AG08395 (cell line): ENCODE results near the gene POLA1.

ENCODE experiments used
- DNase-seq: peaks from one replicate; pipeline ENCODE4 v3.0.0; 2012; ENCODE audit warnings: mixed read lengths, low spot score

The POLA1 gene

DNA sequence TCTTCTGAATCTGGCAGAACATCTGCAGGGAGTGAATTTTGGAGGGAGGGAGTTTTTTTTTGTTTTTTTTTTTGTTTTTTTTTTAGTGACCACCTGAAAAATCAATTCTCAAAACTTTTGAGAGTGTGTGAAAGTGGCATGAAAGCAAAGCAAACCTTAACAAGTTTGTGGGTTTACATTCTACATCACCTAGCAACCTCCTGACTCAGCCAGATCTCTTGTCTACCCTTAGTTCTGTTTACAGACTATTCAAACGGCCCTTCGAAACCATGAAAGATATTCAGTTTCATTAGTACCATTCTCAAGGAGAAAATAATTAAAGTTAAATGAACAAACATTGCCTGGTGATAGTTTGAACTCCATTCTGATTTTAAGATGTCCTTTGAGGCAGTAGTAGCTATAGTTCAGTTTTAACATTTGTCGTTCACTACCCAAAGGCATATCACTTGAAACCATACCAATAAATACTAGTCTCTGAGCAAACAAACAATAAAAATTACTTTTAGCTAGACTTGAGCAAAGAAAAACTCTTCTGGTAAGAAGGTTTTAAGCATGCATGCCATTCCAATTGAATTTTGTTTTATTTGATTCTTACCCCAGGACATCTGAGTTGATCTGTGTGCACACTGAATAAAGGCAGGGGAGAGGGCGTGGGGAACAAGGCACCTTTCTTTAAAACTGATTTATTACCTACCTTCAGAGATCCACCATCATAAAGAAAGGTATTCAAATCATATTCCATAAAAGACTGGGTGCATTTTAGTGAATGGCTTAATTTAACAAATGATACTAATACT lies 184.3 kb downstream of the POLA1 start:
- no peak for DNase-seq

DNA sequence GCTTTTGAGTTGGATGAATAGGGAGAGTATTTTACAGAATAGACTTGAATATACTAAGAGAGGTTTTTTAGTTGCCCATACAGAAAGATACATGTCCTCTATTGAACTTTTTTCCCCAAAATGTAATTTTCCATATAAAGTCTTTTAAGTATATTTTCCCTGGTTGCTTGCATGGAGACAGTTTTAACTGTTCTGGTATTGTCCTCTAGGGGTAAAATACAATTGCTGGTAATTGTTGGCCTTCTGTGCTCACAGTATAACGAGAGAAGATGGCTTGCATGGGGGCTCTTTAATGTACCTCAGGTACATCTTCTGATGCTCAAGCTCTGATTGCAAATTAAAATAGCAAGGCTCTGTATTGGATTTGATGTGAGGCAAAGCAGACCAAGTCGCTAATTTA lies 186.0 kb downstream of the POLA1 start:
- DNase-seq = no peak

DNA sequence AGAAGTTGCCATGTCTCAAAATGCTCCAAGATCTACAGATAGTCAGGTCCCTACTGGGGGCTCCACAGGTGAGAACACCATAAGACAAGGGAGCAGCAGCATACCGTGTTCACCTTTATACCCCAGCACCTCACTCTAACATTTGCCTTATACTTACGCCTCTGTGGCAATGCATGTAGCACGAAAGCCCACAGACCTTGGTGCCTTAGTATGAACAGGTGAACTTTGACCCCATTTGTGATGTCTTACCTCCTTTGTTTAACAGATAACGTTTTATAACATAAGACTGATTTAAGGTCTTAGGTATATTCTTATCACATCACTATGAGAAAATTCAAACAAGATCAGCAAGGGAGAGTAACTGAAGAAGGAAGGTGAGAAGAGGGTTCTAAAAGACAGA lies 193.2 kb downstream of the POLA1 start:
- DNase-seq = no peak

DNA sequence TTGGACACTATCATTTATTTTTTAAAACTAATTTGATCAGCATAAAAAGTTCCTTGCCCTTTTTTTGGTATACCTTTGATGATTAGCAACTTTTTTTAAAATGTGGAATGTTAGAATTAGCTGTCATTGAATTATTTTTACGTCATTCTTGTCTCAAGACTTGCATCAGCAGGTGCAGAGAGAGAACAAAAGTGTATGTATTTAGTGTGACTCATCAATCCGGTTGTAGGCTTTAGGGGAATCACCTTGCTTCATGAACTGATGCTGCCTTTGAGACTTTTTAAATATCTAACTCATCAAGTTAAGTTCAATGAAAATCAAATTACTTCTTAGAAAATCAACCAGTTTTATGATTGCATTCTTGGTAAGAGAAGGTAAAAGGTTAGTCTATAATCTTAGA lies 197.0 kb downstream of the POLA1 start:
- no peak for DNase-seq

DNA sequence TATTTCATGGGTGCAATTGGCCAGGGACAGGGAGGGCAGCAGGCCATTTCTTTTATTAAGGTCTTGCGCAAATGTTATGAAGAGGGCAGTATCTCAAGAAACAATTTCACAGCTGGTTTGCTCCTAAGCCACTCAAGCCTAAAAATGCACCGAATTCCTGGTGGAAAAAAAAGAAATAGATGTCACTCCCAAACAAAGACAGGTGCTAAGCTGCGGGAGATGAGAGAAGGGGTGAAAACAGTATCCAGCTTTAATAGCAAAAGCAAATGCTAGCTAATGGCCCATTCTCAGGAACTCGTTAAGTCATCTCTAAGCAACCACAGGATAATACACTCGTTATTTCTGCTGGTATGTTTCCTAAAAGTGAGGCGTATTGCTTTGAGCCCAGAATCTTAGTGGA lies 205.7 kb downstream of the POLA1 start:
- DNase-seq = no peak

DNA sequence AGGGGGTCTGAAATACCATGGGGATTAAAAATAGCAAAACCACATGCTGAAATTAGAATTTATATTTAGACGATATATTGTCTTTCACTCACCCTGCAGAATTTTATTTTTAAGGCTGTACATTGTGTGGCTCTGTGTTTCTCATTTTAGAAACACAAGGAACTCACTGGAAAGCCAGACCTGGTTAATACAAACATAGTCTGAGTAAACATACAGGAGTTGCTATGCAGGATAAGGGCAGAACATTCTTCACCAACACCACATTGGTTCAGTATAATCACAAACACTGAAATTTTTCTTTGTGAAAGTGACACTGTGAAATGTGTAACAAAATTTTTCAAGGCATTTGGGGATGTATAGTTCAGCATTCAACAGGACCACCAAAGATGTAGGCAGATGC lies 206.5 kb downstream of the POLA1 start:
- no peak for DNase-seq

DNA sequence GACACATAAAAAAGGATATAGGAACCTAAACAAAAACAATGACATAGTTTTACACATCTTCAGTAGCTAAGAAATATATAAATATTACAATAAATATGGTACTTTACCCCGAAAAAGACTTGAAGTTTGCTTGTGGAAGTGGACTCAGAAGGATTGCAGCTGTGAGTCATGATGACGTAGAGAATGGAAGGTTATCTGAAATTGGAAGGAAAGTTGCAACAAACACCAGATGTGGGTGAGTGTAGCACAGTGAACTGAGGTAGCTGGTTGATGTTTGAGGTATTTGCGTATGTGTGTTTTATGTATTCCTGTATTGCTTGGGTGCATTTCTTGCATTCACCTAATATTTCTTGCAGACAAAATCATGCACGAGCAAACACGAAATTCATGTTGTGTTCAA lies 209.1 kb downstream of the POLA1 start:
- DNase-seq = peak; percentile 20

DNA sequence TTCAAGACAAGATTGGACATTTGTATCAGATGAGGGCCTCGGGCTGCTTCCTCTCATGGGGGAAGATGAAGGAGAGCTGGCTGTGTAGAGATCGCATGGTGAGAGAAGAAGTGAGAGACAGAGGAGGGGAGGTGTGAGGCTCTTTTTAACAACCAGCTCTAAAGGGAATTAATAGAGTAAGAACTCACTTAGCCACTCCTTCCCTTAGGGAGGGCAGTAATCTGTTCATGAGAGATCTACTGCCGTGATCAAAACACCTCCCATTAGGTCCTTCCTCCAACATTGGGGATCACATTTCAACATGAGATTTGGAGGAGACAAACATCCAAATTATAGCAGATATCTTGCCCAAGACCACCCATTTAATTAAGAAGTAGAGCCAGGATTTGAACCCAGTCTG lies 225.0 kb downstream of the POLA1 start:
- no peak for DNase-seq

DNA sequence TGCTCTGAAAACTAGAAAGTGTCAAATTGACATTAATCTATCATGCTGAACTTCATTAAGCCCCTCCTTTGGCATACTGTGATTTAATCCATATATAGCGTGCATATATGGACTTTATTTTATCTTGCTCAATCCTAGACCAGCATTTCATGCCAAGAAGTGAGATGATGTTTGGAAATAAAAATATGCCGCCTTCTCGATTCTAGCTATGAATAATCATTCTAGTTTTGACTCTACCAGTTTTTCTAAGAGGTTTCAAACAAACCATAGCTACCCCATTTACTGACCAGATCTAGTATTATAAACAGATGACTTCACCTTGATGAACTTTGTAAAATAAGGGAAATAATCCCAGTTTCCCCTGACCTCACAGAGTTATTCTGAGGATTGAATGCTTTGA lies 227.1 kb downstream of the POLA1 start:
- DNase-seq = no peak

DNA sequence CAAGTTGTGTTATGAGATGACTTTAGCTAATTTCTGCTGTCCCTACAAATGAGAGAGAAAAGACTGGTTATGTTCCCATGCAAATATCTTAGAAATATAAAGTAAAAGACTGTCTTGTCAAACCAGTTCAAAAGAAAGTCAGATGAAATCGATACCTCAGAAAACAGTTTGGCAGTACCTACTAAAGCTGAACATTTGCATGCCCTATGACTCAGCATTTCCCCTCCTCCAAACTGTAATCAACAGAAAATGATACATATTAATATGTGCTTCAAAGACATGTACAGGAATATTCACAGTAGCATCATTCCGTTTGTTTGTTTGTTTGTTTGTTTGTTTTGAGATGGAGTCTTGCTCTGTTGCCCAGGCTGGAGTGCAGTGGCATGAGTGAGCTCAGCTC lies 231.7 kb downstream of the POLA1 start:
- DNase-seq = no peak

DNA sequence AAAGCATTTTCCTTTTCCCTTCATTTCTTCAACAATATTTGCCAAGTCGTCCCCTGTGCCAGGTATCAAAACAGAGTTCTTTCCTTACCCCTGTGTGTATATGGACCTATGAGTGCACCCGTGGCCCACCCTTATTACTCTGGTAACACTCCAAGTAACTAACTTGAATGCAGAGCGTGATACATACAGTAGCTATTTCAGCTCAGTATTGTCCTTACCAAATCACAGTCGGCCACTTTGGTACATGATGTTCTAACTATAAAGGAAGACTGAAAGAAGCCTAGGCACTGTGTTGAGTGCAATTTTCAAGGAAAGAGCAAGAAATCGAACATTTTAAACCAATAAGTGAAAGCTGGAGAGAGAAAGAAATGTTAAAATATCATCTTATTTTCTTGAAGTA lies 233.7 kb downstream of the POLA1 start:
- no peak for DNase-seq

DNA sequence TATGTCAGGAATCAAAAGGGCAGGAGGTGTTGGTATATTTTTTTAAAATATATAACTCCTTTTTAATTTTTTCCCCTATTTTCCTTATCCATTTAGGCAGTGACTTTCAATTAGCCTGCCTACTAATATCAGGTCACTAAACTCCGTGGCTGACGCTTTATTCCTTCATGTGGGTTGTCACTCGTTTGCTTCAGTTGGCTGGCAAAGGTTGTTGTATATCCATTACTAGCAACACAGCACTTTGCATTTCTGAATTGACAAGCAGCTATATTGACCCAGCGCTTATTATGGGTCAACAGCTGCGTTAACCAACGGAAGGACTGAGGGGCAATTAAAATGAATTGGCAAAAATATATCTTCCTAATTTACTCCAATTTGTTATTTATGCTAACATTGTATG lies 234.4 kb downstream of the POLA1 start:
- DNase-seq = no peak

DNA sequence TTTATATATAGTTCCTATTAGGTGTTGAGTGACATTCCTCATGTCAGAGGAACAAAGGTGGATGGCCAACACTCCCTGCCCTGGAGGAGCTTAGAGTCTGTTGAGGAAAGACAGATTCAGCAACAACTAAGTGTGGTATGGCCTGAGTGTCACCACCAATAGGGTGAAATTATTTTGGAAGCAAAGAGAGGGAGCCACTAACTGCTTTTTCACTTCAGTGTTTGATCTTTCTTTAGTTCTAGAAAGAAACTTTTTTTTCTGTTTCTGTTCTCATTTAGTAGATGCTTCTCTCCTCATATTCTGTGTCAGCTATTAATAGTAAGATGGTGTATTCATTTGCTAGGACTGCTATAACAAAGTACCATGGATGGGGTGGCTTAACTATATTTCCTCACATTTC lies 240.6 kb downstream of the POLA1 start:
- DNase-seq = no peak

DNA sequence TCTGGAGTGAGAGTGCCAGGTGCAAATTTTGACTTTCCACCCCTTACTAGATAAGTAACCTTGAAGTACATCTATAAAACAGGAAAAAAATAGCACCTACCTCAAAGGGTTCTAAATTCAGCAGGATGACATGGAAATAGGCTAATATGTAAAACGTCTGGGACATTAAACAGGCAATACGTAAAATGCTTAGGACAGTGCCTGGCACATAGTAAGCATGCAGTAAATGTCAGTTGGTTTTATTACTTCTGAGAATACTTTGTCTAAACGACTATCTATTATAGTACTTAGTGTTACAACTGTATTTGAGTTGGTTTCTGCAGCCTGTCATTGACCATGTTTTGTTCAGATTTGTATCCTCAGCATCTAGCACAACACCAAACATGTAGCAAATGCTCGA lies 251.3 kb downstream of the POLA1 start:
- no peak for DNase-seq

DNA sequence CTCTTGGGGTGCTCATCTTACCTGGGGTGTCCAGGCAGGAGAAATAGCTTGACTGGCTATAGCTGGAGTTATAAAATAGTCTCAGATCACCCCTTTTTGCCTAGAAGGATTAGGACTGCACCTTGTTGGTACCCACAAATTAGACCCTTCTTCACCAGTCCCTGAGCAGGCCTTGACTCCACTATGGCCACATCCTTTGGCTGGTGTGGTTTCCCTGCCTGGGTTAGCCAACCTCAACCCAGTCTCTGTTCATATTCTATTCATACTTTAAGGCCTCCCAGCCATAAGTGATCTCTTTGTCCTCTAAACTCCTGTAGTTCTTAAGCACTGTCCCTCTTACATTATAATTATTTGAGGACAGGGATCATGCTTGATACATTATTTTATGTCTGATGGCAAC lies 252.7 kb downstream of the POLA1 start:
- DNase-seq = no peak

DNA sequence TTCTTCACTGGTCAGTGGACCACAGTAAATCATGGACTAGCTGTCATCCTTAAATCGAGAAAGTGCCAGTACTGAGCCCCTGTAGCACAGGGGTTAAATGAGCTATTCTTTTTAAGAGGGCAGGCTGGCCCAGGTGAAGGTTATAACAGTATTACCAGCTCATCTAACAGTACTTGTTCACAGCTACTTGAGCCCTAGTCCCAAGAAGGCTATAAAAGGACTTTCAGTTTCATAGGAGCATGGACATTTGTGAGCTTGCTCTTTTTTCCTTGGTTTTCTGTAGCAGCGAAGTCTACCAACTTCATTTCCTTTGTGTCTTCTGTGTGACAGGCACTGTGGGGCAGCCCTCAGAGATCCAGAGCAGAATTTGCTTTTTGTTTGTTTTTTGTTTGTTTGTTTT lies 261.0 kb downstream of the POLA1 start:
- no peak for DNase-seq

DNA sequence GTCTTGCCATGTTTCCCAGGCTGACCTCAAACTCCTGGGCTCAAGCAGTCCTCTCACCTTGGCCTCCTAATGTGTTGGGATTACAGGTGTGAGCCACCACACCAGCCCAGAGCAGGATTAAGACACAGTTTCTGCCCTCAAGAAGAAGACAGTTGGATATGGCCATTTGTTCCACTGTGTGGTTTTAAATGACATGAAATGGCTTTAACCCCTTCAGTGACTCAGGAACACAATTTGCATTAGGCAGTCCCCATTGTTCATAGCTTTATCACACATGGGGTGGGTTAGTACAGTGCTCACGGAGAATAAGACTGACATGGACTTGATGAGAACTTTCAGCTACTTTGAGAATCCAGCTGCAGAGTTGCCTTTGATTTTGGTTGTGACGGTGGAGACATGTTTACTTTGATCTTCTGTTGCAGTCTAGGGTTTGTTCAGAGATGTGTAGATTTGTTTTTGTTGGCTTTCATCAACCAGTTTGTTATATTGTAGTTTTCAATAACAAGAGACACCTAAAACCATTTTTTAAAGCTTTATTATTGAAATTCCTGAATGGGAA lies 261.7 kb downstream of the POLA1 start:
- DNase-seq = no peak

DNA sequence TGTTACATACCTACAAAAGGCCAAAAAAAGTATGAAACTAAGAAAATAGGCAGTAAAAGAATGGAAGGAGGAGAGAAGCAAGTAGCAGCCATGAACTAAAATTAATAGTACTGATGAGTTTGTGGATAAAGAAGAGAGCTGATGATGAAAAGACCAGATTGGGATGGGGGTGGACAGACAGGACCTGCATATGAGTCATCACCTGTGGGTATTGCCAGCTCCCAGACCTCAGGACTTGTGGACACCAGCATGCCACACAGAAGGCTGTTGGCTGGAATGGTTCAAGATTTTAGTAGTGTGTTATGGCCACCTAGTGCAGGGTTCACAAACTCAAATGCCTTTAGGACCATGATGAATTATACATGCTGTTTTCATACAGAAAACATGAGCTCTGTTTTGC lies 263.1 kb downstream of the POLA1 start:
- peak; percentile 4 for DNase-seq

DNA sequence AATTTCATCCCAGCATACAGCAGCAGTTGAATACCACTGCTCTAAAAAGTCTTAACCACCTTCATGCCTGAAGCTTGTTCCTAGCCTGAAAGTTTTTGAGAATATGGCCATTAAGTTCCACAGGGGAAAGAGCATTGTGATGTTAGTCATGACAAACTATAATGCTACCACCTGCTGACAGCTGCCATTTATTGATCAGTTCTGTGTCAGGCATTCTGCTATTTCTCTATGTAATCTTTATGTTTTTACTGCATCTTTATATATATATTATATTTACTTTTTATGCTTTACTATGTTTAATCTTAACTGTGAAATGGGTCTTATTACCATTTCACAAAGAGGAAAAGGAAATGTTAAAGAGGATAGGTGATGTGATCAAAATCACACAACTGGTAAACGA lies 268.1 kb downstream of the POLA1 start:
- no peak for DNase-seq

DNA sequence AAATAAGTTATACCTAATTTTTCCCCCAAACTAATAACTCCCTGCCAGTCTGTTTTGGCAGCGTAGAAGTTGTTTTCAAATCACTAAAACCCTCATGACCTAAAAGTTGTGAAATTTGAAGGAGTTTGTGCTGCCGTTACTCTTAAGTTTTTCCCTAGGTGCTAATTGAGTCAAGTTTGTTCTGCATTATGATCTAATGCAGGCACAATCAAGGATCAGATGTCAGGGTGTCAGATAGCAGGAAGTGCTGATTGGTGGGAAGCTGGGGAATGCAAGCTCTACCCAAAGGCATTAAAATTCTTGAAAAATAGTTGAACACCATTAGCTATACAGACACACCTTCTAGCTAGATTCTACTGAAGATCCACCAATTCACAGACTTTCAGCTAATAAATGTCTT lies 270.1 kb downstream of the POLA1 start:
- no peak for DNase-seq

DNA sequence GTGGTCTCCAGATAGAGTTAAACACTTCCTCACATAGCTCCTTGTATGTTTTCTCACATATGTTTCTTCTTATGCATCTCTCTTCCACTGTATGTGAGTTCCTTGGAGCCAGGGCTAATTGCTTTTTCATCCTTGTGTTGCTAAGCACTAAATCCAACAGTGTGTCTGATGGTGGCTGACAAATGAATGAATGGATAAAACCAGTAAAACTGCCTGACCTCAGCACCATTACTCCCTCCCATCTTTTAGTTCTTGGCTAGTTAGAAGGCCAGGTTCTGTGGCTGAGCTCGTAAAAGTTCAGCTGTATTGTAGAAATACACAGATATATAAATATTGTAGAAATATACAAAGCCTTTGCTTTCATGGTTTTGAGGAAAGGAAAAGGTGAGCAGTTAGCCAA lies 271.7 kb downstream of the POLA1 start:
- no peak for DNase-seq

DNA sequence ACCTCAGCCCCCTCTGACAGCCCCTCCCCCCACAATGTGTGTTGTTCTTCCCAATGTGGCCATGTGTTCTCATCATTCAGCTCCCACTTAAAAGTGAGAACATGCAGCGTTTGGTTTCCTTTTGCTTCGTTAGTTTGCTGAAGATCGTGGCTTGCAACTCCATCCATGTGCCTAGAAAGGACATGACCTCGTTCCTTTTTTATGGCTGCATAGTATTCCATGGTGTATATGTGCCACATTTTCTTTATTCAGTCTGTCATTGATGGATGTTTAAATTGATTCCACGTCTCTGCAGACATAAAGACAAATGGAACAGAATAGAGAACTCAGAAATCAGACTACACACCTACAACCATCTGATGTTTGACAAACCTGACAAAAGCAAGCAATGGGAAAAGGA lies 276.1 kb downstream of the POLA1 start:
- no peak for DNase-seq

DNA sequence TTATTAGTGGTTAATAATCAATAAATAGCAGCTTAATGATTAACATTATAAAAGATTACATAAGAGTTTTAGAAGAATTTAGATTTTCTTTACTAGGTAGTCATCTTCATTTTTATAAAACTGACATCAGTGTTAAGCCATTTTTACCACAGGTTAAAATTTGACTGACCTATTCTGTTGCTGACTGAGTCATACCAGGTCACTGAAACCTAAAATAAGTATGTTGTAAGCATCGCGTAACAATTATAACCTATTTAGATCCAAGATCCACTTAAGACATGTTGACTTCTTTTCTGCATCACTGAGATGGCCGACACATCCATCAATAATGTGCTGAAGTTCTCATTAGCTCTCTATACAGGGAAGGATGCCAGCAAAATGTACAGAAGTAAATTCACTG lies 285.4 kb downstream of the POLA1 start:
- DNase-seq = no peak

DNA sequence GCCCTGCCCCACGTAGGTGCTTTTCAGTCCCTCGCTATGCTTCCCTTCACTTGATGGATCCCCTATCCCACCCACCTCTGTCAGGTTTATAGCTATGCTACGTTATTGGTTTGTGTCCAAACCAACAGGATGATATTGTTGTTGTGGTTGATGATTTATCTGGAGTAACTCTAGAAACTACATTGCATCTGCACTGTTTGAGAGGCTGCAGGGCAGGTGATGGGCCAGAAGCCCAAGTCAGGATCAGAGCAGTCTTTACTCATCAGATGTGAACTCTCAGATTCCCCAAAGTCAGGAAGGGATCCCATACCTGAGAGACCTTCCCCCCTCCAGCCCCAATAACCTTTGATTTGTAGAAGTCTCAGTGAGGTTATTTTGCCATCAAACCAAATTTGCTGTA lies 287.3 kb downstream of the POLA1 start:
- no peak for DNase-seq
